Tibial nerve (tissue), 4 donors: ENCODE measurements around the gene CDAN1. TPM values are rescaled to one million over a fixed set of nuclear protein-coding genes. Genes with fewer than 3 reads are reported as not detected.

Experiments
- DNase-seq, 2 donors: peaks; one replicate each; pipeline ENCODE4 v3.0.0-alpha.2; 2019; ENCODE audit warnings: low spot score in 2 of 2
- H3K27ac ChIP-seq, 4 donors: fragments of 200-600 bp; sonication (generic) in 3 of 4; one replicate each; pipeline ENCODE4 v1.5.1; 2017 to 2019; ENCODE audit warnings: mild to moderate bottlenecking in 1 of 4
- H3K27me3 ChIP-seq, 2 donors: fragments of 200-600 bp; sonication (generic) in 1 of 2; one replicate each; pipeline versions ENCODE4 v1.5.1 to v1.6.0; 2017 to 2019
- H3K36me3 ChIP-seq, 3 donors: fragments of 200-600 bp; sonication (generic); one replicate each; pipeline ENCODE4 v1.5.1; 2018 to 2019
- H3K4me1 ChIP-seq, 4 donors: fragments of 200-600 bp; sonication (generic) in 3 of 4; one replicate each; pipeline ENCODE4 v1.5.1; 2017 to 2019
- H3K4me3 ChIP-seq, 4 donors: fragments of 200-600 bp; sonication (generic) in 3 of 4; one replicate each; pipeline ENCODE4 v1.5.1; 2017 to 2019; ENCODE audit warnings: mild to moderate bottlenecking in 1 of 4, moderate library complexity in 1 of 4
- H3K9me3 ChIP-seq, 4 donors: fragments of 200-600 bp; sonication (generic) in 3 of 4; one replicate each; pipeline ENCODE4 v1.5.1; 2017 to 2019
- EP300 ChIP-seq, 2 donors: sonication (generic); formaldehyde crosslinking; IDR thresholded peaks; one replicate each; pipeline ENCODE4 v1.6.1; 2017; ENCODE audit warnings: antibody characterized with exemption in 2 of 2, mild to moderate bottlenecking in 1 of 2
- POLR2A ChIP-seq, 2 donors: fragments of 450-650 bp; IDR thresholded peaks; one replicate each; pipeline ENCODE4 v1.6.1; 2017; ENCODE audit warnings: antibody characterized with exemption in 2 of 2, mild to moderate bottlenecking in 2 of 2, moderate library complexity in 2 of 2
- WGBS, 2 donors: methylation state at CpG; one replicate each; pipeline ENCODE4 v1.1.5; 2018; 5-methylcytosine and 5-hydroxymethylcytosine counted together
- total RNA-seq, 4 donors: library from RNA; depleted of rRNA; stranded (reverse); fragments of >200 nt; gene quantifications; one replicate each; pipeline ENCODE4 v1.1.0, GENCODE V29; 2016
- TF ChIP-seq, protein P1 (sequence below), 5 experiments: fragments of 200-600 bp in 3 of 5; fragments of 450-650 bp in 2 of 5; sonication (generic) in 3 of 5; IDR thresholded peaks; one replicate each; pipeline ENCODE4 v1.5.1; 2016 to 2019; ENCODE audit warnings: antibody characterized with exemption in 5 of 5, mild to moderate bottlenecking in 3 of 5, moderate library complexity in 2 of 5

Gene CDAN1
- total RNA-seq, 4 donors from 2014 or later, result 14.0 to 25.5 (median 22.0) TPM

GRCh38 chr15:42705336-42705735 is 31.6 kb downstream of the CDAN1 start:
- Histone ChIP-seq H3K9me3 (peaks cover 0 to 8% (median 0%) of the 10 kb centered on the region in 4 donors), H3K36me3 (peaks cover 0 to 68% (median 0%) of the 10 kb centered on the region in 3 donors), H3K27ac (no peak overlapping the region), H3K27me3 (no peaks in the 10 kb centered on the region), H3K4me3 (no peak overlapping the region), H3K4me1 (peaks cover 0 to 10% (median 0%) of the 10 kb centered on the region in 4 donors)
- TF ChIP-seq, protein P1, sequence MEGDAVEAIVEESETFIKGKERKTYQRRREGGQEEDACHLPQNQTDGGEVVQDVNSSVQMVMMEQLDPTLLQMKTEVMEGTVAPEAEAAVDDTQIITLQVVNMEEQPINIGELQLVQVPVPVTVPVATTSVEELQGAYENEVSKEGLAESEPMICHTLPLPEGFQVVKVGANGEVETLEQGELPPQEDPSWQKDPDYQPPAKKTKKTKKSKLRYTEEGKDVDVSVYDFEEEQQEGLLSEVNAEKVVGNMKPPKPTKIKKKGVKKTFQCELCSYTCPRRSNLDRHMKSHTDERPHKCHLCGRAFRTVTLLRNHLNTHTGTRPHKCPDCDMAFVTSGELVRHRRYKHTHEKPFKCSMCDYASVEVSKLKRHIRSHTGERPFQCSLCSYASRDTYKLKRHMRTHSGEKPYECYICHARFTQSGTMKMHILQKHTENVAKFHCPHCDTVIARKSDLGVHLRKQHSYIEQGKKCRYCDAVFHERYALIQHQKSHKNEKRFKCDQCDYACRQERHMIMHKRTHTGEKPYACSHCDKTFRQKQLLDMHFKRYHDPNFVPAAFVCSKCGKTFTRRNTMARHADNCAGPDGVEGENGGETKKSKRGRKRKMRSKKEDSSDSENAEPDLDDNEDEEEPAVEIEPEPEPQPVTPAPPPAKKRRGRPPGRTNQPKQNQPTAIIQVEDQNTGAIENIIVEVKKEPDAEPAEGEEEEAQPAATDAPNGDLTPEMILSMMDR (IDR thresholded peaks at IDR 0.05), result no peak
- TF ChIP-seq EP300 (IDR thresholded peaks at IDR 0.05) (no peak), POLR2A (IDR thresholded peaks at IDR 0.05) (no peak)
- no peak for DNase-seq
- WGBS, 2 donors, result 97 to 98% methylated on average over 5 of the region's 5 CpGs

GRCh38 chr15:42704492-42704926 is 32.4 kb downstream of the CDAN1 start:
- DNase-seq, result peak in 1 of 2 donors; percentile 70
- H3K9me3 ChIP-seq, result peaks cover 0 to 8% (median 0%) of the 10 kb centered on the region in 4 donors
- 30 to 36% methylated on average over 3 to 4 of the region's 4 CpGs for WGBS, 2 donors
- H3K4me3 ChIP-seq, result no peak overlapping the region
- TF ChIP-seq POLR2A (IDR thresholded peaks at IDR 0.05) (no peak), EP300 (IDR thresholded peaks at IDR 0.05) (no peak)
- TF ChIP-seq, protein P1 (IDR thresholded peaks at IDR 0.05), result peak; percentile 45 to 59 (median 53)
- H3K27ac ChIP-seq, result no peak overlapping the region
- peaks cover 0 to 10% (median 0%) of the 10 kb centered on the region in 4 donors for H3K4me1 ChIP-seq
- H3K27me3 ChIP-seq, result no peaks in the 10 kb centered on the region
- peaks cover 0 to 74% (median 0%) of the 10 kb centered on the region in 3 donors for H3K36me3 ChIP-seq

GRCh38 chr15:42696626-42697025 is 40.3 kb downstream of the CDAN1 start:
- TF ChIP-seq EP300 (IDR thresholded peaks at IDR 0.05), result no peak
- no peak for TF ChIP-seq POLR2A (IDR thresholded peaks at IDR 0.05)
- TF ChIP-seq, protein P1 (IDR thresholded peaks at IDR 0.05), result no peak
- H3K9me3 ChIP-seq, result peaks cover 0 to 8% (median 0%) of the 10 kb centered on the region in 4 donors
- WGBS, 2 donors, result 75 to 82% methylated on average over 5 of the region's 5 CpGs
- H3K36me3 ChIP-seq, result peaks cover 0 to 100% (median 0%) of the 10 kb centered on the region in 3 donors
- H3K4me1 ChIP-seq, result no peaks in the 10 kb centered on the region
- no peak overlapping the region for H3K4me3 ChIP-seq
- H3K27ac ChIP-seq, result no peak overlapping the region
- H3K27me3 ChIP-seq, result no peaks in the 10 kb centered on the region
- DNase-seq, result no peak

DNA sequence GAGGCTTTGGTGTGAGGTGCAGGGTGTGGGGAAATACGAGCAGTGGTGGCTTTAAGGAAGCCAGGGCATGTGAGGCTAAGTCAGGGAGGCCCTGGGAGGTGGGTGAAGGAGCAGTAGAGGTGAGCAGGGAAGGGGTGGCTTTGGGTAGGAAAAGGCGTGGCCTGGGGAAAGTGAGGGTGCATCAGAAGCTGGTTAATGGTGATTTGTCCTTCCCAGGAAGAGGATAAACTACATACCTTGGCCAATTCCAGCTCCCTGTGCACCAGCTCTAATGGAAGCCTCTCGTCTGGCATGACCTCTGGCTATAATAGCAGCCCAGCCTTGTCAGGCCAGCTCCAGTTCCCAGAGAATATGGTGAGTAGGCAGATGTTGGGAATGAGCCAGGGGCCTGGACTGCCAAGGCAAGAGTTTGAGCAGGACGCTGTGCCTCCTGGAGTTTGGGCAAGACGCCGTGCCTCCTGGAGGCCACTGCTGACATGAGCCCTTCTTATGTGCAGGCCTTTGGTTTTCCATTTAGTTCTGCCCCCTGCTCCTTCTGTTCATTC is 41.3 kb downstream of the CDAN1 start:
- 72 to 83% methylated on average over 6 of the region's 6 CpGs for WGBS, 2 donors
- Histone ChIP-seq H3K4me3 (no peak overlapping the region), H3K4me1 (no peaks in the 10 kb centered on the region), H3K9me3 (peaks cover 0 to under 1% (median 0%) of the 10 kb centered on the region in 4 donors), H3K27ac (no peak overlapping the region), H3K27me3 (no peaks in the 10 kb centered on the region), H3K36me3 (peaks cover 0 to 100% (median 0%) of the 10 kb centered on the region in 3 donors)
- DNase-seq, result no peak
- TF ChIP-seq, protein P1 (IDR thresholded peaks at IDR 0.05), result no peak
- TF ChIP-seq EP300 (IDR thresholded peaks at IDR 0.05), result no peak
- no peak for TF ChIP-seq POLR2A (IDR thresholded peaks at IDR 0.05)

GRCh38 chr15:42694398-42694797 is 42.5 kb downstream of the CDAN1 start:
- H3K36me3 ChIP-seq, result peaks cover 0 to 100% (median 0%) of the 10 kb centered on the region in 3 donors
- no peak overlapping the region for H3K27ac ChIP-seq
- H3K27me3 ChIP-seq, result no peaks in the 10 kb centered on the region
- H3K4me3 ChIP-seq, result no peak overlapping the region
- TF ChIP-seq, protein P1 (IDR thresholded peaks at IDR 0.05), result no peak
- TF ChIP-seq EP300 (IDR thresholded peaks at IDR 0.05), result no peak
- no peak for TF ChIP-seq POLR2A (IDR thresholded peaks at IDR 0.05)
- WGBS, 2 donors, result 91 to 97% methylated on average over 10 of the region's 10 CpGs
- H3K4me1 ChIP-seq, result no peaks in the 10 kb centered on the region
- DNase-seq, result no peak
- H3K9me3 ChIP-seq, result no peaks in the 10 kb centered on the region
